GM21619 (cell line): ENCODE results near the gene HOXD10.

Source experiments
- ATAC-seq: cut with Tn5 transposase; IDR thresholded peaks from one replicate; pipeline ENCODE4 v1.9.1; 2021; ENCODE audit not compliant: unreplicated experiment

The HOXD10 gene

DNA sequence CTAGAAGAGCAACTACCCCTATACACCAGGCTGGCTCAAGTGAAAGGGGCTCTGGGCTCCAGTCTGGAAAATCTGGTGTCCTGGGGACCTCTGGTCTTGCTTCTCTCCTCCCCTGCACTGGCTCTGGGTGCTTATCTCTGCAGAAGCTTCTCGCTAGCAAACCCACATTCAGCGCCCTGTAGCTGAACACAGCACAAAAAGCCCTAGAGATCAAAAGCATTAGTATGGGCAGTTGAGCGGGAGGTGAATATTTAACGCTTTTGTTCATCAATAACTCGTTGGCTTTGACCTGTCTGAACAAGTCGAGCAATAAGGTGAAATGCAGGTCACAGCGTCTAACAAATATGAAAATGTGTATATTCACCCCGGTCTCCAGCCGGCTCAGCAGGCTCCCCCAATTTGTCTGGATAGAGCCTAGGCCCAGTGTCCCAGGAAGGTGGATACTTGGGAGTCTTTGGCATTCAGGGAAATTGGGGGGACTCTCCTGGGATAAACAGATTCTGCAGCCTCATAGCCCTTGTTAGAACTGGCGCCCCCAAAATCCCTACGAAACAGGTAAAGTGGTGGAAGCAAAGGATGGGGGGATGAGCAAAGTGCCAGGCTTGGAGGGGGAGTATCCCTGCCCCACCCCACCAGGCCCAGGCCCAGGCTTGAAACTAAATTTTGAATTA lies 32.3 kb downstream of the HOXD10 start:
- ATAC-seq = no peak

DNA sequence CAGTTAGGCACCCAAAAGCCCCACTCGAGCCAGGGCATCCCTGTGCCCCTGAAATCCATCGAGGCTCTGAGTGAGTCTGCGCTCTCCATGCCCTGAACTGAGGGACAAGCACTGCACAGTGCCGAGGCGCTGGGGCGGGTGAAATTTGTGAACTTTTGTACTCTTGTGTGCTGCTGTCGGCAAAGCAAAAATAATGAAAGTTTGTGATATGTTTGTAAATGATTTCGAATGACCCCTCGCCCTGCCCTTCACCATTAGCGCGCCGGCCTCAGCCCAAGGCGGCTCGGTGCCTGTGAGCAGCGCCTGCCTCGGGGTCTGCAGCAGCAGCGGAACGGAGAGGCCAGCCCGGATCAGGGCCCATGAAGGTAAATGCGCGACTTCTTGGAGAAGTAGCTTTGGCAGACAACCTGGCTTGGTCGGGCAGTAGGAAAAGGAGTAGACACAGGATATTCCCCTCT lies 32.9 kb downstream of the HOXD10 start:
- ATAC-seq = no peak

DNA sequence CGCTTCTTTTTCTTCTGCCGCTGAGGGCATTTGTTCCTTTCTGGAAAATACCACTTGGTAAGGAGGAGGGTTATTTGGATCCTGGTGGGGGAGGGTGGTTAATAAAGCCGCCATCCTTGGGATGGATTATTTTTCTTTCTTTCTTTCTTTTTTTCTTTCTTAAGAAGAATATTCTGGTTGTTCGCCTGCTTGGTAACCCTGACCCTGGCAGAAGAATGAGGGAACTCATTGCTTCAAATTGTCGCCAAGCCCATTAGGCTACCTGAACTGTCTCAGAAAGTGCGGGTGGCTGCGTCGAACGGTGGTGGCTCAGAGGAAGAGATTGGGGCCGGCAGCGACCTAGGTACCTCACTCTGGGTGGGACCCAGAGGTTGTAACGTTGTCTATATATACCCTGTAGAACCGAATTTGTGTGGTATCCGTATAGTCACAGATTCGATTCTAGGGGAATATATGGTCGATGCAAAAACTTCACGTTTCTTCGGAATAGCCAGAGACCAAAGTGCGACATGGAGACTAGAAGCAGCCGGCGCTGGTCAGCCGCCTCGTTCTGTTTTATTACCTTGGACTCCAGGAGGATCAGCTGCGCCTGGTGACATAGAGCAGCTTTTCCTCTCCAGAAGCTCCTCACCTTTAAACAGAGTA lies 33.5 kb downstream of the HOXD10 start:
- no peak for ATAC-seq

DNA sequence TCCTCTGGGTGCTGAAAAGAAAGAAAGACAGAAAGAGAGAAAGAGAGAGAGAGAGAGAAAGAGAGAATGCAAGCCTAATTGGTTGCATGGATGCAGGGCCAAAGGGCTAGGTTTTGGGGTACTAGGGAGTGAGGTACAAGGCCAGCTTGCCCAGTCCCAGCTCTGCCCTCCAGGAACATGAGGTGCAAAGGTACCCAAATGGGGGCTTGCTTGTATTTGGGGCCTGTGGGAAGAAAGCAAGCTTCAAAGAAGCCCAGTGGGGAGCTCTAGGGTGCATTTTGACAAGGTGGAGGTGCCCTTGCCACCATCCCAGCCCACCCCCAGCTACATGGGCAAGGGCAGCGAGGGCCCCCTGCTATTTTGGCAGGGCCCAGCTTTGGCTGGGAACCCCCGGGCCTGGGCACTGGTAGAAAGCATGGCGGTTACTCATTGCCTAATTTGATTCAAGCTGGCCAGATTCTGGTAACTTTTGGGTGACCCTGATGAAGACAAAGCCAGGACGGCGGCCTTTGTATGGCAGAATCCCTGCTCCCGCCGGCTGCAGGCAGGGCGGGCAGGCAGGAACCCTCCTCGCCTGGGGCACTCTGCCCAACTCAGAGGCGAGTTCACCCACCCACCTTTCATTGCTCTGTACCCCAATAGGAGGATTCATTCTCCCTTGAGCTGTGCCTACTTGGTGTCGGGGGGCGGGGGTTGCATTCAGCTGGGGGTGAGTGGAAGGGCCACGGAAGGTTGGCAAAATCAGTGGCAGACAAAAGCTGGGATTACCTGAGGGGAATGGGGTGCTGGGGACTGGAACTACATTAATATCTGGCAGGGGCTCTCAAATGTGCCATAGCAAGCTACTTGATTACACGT lies 34.2 kb downstream of the HOXD10 start:
- ATAC-seq = no peak

DNA sequence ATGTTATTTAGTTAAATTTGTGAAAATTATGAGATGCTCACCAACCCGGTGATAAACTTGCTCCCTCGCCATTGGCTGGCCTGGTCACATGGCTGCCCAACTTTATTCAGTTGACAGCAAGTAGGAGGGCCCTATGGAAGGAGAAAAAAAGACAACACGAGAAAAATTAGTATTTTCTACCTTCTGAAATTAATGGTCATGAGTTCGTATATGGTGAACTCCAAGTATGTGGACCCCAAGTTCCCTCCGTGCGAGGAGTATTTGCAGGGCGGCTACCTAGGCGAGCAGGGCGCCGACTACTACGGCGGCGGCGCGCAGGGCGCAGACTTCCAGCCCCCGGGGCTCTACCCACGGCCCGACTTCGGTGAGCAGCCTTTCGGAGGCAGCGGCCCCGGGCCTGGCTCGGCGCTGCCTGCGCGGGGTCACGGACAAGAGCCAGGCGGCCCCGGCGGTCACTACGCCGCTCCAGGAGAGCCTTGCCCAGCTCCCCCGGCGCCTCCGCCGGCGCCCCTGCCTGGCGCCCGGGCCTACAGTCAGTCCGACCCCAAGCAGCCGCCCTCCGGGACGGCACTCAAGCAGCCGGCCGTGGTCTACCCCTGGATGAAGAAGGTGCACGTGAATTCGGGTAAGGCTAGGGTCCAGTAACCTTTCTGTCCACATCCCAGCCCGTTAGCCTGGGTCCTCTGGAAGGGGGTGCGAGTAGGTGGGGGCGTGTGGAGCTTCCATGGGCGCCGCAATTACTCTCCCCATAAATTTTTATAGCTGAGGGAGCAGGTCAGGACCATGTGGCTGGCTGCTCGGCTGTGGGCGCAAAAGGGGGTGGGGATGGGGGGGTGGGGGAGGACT lies 35.1 kb downstream of the HOXD10 start, which contains the start of gene HOXD4:
Gene HOXD4, plus strand, starts transcription at position 109 of the 846 bp plus-strand sequence. Its CDS starts 84 bp downstream, at position 193.
- ATAC-seq = no peak

DNA sequence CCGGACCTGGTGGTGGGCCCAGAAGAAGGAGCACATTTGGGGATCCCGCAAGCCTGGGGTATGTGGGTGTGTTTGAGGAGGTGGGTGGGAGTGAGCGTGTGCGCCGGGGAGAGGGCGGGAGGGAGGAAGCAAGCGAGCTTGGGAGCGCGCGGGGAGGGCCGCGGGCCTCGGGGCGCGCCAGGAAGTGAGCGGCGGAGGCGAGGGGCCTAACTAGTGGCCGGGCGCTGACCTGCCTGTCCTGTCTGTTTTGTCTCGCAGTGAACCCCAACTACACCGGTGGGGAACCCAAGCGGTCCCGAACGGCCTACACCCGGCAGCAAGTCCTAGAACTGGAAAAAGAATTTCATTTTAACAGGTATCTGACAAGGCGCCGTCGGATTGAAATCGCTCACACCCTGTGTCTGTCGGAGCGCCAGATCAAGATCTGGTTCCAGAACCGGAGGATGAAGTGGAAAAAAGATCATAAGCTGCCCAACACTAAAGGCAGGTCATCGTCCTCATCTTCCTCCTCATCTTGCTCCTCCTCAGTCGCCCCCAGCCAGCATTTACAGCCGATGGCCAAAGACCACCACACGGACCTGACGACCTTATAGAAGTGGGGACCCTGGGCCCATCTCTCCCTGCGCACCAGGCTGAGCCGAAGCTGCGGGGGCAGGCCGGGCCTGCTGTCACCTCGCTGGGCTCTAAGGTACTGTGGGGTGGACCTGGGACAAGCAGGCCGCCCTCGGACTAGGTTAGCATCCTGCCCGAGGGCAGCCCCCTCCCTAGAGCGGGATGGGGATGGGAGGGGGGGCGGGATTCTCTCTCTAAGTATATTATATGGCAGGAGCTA lies 36.0 kb downstream of the HOXD10 start:
- ATAC-seq = no peak

DNA sequence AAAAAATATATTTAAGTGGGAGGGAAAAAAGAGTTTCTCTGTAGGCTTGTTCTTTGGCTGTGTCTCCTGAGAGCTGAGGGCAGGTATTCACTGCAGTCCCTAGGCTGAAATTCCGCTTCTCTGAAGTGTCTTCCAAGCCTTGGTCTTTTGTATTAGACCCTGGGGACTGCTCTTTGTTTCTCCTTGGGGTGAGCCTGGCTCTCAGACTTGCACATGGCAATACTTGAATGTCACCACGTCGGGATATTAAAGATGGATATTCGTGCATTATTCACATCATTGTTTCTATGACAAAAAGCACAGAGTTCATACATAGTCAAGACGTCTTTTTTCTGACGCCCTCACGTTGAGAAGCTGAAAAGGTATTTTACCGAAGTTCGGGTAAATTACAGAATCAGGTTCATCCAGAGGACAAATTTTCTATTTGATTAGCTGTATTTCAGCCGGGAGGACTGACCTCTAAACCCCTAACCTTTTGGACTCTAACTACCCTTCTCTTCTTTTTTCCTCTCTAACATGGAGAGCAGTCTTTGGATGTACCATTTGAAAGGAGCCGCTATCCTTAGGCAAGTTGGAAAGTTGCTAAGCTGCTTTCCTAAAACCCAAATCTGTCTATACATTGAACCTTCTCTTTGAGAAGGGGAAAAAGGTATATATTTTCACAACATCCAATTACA lies 38.1 kb downstream of the HOXD10 start:
- no peak for ATAC-seq

DNA sequence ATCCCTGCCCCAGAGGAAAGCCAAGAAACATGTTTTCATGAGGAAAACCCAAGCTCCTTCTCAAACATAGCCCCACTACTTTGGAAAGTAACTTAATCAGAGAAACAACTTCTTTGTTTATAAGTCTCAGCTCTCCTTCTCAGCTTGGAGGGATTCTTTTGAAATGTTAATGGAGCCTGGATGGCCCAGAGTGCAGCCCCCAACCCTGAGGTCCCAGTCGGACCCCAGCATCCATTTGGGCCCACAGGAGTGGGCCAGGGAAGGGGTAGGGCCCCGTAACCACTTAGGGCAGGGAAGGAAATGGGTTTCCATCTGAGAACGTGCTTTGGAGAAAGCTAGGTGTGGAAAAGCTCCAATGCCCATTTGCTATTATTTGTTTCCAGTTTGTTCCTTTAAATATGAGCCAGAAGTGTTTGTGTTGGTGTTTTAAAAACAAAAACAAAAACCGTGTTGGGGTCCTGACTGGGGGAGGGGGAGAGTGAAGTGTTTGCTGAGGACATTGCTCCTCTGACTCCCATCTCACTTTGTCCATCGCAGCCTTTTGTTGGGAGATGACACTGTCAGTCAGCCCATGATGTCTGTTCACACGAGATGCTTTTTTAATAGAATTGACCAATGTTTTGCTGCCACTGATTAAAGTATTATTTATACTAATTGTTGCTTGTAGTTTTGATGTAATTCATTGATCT lies 38.9 kb downstream of the HOXD10 start:
- ATAC-seq = no peak

DNA sequence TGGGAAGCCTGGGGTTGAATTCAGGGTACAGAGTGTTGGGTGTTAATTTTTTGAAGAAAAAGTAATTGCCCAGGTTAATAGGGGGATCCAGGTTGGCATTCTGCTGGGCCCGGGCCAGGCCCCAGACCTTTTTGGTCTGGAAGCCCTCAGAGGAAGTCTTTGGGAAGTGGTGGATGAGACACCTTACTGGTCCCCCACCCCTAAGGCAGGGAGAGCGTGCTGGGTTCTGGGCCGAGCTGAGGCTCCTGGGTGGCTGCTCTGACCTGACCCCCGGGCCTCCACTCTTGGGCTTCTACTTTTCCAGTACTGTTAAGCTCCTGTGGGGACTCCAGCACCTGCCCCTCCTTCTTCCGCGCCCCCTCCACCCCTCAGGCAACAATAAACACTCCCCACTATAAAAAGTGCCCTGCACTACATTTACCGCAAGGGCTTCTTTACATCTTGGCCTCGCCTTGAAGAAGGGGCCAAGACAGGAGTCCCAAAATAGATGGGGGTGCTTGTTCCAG lies 39.8 kb downstream of the HOXD10 start:
- no peak for ATAC-seq

DNA sequence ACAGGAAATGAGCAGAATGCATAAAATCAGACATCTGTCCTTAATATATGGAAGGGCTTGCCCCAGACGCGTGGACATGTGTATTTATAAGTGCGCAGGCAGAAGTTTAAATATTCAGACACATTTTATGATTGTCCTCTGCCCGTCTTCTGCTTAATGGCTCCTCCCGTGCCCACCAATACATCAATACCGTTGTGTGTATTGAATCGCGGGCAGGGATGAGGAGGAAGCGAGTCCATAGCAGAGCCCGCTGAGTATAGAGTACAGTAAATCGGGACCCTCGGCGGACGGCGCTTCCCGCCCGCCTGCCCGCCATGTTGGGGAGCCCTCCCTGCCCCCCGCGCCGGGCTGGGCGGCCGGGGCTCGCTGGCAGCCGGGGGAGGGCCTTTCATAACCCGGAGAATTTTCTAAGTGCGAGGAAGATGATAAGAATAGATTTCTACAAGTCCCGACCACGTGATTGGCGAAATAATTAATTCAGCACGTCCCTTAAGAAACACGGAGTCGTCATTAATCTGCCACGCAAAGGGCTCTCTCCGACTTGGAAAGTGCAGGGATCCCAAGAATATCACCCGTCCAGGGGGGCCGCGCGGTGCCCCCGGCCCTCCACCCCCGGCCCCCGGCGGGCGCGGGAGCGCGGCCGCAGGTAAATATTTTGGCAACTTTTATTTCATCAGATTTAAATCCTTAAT lies 40.4 kb downstream of the HOXD10 start, which contains the start of gene HOXD3:
Gene HOXD3, plus strand, starts transcription at position 501 of the 692 bp plus-strand sequence. CDS start 11,808 bp downstream, outside the sequence.
- ATAC-seq = no peak

DNA sequence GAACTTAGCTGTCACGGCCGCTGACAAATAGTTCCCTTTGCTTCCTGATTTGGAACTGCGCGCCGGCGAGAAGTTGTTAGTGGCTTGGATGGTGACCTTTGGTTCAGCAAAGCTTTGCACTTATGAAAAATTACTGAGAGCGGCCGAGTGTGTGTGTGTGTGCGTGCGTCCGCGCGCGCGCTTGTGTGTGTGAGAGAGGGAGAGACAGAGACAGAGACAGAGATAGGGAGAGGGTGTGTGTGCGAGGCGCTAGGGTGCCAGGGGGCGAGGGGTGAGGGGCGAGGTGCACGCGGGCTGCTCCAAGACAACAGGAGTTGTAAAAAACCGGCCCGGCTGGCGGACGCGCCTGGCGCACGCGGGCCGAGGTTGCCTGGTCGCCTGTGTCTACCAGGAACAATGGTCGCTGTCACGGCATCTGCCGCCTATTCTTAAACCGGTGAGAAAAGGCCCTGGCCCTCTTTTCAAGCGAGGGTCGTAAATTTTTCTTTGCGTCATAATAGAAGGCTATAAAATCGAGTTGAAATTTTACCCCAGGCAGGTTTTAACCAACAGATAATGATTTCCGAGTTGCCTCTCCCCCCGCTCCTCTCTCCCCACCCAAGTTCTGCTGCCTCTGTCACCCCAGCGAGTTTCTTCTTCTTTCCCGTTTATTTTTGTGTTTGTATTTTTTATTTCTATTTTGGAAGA lies 41.1 kb downstream of the HOXD10 start:
- no peak for ATAC-seq

DNA sequence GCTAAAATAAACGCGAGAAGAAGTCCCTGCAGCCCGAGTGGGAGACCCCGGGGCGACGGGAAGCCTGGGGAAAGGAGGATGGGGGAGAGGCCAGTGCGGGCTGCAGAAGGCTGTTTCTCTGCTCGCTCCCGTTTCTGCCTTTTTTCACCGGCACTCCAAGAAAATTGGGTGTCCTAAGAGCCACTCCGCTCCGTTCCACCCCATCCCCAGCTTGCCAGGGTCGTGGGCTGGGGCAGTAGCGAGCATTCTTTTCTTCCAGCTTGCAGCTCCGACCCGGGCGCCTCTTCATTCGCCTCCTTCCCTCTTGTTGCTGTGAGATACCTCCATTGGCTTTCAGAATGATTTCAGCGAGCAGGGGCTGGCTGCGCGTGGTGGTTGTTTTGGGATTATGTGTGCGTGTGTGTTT lies 41.6 kb downstream of the HOXD10 start:
- no peak for ATAC-seq

DNA sequence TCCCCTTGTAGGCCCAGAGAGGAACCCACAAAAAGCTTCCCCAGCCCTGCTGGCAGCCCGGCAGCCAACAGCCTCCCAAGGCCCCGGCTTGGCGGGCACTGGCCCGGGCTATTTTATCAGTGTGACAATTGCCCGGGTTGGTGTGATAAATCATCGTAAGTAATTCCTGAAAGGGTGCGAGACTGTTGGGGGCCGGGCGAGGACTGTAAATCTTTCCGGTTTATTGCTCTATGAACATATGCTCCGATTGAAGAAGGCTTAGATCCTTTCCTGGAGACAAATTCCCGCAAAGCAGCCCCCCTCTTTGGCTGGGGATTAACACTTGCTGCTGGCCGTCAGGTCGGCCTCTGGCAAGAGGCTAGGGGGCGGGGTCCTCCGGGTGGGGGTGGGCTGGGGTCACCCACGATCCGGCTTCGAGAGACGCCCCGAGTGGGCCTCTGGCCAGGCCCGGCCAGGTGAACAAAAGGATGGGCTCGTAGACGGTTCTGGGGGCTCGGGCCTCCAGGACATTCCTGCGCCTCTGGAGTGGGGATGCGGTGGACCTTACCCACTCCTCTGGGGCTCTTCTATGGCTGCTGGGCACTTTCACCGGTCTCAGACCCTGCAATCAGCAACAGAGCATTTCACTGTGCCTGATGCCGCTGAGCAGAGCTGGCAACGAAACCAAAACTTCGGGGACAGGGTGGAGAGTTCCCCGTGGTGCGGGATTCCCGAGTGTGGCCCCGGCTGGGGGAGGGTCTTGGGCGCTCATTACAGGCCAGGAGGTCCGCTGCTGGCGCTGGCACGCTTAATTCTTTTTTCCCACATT lies 42.5 kb downstream of the HOXD10 start:
- ATAC-seq = no peak

DNA sequence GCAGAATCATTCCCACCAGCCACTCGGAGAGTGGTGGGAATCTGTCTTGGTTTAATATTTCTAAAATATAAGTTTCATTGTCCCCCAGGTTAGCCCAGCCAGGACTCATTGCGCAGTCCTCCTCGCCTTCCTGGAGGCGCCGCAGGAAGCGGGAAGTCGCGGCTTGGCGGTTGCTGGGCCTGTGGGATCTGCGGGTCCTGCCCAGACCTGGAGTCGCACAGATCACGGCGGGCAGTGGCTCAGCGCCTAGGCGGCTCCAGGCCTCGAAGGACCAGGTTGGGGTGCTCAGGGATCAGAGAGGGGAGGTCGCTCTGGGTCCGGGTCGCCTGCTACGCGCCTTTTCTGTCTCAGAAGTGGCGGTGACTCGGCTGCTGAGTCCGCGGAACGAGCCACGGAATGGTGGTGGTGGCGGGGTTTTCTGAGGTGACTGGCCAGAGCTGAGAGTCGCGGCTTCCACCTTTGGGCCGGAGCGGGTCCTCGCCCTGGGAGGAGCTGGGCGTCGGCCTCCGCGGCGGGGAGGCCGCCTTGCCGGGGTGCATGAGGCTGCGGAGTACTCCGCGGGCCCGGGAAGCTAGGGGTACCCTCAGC lies 43.2 kb downstream of the HOXD10 start:
- no peak for ATAC-seq

DNA sequence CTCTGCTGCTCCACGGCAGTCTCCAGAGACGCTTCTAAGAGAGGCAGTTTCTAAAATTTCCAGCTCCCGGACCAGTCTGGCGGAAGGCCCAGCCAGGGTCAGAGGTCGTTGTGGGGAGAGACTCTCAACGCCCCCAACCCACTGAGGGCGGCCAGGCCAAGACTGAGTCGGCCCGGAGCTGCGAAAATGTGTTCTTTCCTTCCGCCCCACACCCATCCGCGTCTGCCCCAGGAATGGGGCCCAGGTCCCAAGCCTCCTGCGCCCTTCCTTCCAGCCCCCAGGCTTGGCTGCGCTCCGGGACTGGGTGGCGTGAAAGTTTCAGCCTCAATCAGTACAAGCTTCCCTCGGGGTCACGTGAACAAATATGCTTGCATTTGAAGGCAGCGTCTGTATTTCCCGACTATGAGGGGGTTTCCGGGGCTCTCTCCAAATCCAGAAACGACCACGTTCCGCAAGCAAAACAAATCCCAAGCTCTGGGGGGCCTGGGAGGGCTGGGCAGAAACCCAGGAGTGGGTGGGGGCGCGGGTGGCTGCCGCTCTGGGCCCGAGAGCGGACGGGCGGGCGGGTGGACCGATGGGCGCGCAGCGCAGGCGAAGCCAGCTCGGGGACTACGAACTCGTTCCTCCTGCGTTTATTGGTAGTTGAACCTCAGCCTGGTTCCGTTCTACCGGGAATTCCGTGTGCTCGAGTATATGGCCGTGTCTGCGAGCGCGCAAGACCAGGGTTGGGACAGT lies 43.8 kb downstream of the HOXD10 start:
- ATAC-seq = no peak
